Amniotic epithelial cell (primary cell): ENCODE data around the gene PHTF2.

ENCODE experiments used
- DNase-seq: peaks from one replicate; pipeline ENCODE4 v3.0.0-alpha.2; 2010; ENCODE audit warnings: low read depth

Gene PHTF2

GRCh38 chr7:77933394-77933793 is 134.8 kb downstream of the PHTF2 start:
- DNase-seq, result peak; percentile 62

GRCh38 chr7:77935652-77936348 is 137.2 kb downstream of the PHTF2 start:
- no peak for DNase-seq

- peak; percentile 33 for DNase-seq
Measured at GRCh38 chr7:77940647-77941046, 142.1 kb downstream of the PHTF2 start.

GRCh38 chr7:77942431-77942830 is 143.9 kb downstream of the PHTF2 start:
- no peak for DNase-seq

GRCh38 chr7:77944183-77945182 is 145.9 kb downstream of the PHTF2 start:
- DNase-seq, result no peak

GRCh38 chr7:77950548-77950947 is 152.0 kb downstream of the PHTF2 start:
- no peak for DNase-seq

- peak; percentile 32 for DNase-seq
Measured at GRCh38 chr7:77954773-77955555, 156.4 kb downstream of the PHTF2 start.

- no peak for DNase-seq
Measured at GRCh38 chr7:77958436-77958835, 159.9 kb downstream of the PHTF2 start.

GRCh38 chr7:77959080-77959479 is 160.5 kb downstream of the PHTF2 start:
- no peak for DNase-seq

- DNase-seq, result no peak
Measured at GRCh38 chr7:77960336-77960735, 161.8 kb downstream of the PHTF2 start.

- no peak for DNase-seq
Measured at GRCh38 chr7:77967429-77967828, 168.9 kb downstream of the PHTF2 start.

- no peak for DNase-seq
Measured at GRCh38 chr7:77971726-77972125, 173.2 kb downstream of the PHTF2 start.

- DNase-seq, result no peak
Measured at GRCh38 chr7:77975672-77976480, 177.3 kb downstream of the PHTF2 start.

GRCh38 chr7:77979219-77979618 is 180.6 kb downstream of the PHTF2 start:
- no peak for DNase-seq

GRCh38 chr7:77980087-77980713 is 181.6 kb downstream of the PHTF2 start:
- DNase-seq, result no peak

GRCh38 chr7:77982926-77983550 is 184.5 kb downstream of the PHTF2 start:
- peak; percentile 56 for DNase-seq

GRCh38 chr7:77983973-77984372 is 185.4 kb downstream of the PHTF2 start:
- no peak for DNase-seq

GRCh38 chr7:77985232-77985973 is 186.8 kb downstream of the PHTF2 start:
- DNase-seq, result no peak

GRCh38 chr7:77985974-77986339 is 187.4 kb downstream of the PHTF2 start:
- no peak for DNase-seq
